ENCODE results near the gene C9orf40.

Gene C9orf40

DNA sequence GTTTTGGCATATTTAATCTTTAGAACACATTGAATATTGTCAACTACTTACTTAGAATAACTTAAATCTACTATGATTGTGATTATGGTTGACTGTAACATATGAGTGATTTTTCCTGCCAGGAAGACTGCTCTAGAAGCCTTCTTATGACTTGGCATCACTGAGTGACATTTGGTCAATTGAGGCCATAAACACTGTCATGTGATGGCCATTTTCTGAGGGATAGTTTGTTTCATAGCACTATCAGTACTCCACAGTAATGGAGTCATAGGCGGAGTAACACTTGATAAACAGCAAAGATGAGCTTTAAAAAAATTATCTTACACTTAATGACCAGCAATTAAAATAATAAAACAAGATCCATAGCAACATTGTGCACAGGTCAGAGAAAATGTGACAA is 31.0 kb downstream of the C9orf40 start:
- no peaks in the 10 kb centered on the region for H3K27me3 ChIP-seq (ENCODE audit: insufficient read depth, poor library complexity, severe bottlenecking)
- no peak overlapping the region for H3K27ac ChIP-seq (replicated peaks)
- H3K4me3 ChIP-seq (replicated peaks; ENCODE audit: insufficient read depth, low read length), result no peak overlapping the region
- TF ChIP-seq, protein P1, sequence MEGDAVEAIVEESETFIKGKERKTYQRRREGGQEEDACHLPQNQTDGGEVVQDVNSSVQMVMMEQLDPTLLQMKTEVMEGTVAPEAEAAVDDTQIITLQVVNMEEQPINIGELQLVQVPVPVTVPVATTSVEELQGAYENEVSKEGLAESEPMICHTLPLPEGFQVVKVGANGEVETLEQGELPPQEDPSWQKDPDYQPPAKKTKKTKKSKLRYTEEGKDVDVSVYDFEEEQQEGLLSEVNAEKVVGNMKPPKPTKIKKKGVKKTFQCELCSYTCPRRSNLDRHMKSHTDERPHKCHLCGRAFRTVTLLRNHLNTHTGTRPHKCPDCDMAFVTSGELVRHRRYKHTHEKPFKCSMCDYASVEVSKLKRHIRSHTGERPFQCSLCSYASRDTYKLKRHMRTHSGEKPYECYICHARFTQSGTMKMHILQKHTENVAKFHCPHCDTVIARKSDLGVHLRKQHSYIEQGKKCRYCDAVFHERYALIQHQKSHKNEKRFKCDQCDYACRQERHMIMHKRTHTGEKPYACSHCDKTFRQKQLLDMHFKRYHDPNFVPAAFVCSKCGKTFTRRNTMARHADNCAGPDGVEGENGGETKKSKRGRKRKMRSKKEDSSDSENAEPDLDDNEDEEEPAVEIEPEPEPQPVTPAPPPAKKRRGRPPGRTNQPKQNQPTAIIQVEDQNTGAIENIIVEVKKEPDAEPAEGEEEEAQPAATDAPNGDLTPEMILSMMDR (IDR thresholded peaks at IDR 0.05; ENCODE audit: insufficient read depth, low read length), result no peak
- no peak for TF ChIP-seq GABPA (IDR thresholded peaks at IDR 0.05; ENCODE audit: low read depth)
- TF ChIP-seq, protein P2, sequence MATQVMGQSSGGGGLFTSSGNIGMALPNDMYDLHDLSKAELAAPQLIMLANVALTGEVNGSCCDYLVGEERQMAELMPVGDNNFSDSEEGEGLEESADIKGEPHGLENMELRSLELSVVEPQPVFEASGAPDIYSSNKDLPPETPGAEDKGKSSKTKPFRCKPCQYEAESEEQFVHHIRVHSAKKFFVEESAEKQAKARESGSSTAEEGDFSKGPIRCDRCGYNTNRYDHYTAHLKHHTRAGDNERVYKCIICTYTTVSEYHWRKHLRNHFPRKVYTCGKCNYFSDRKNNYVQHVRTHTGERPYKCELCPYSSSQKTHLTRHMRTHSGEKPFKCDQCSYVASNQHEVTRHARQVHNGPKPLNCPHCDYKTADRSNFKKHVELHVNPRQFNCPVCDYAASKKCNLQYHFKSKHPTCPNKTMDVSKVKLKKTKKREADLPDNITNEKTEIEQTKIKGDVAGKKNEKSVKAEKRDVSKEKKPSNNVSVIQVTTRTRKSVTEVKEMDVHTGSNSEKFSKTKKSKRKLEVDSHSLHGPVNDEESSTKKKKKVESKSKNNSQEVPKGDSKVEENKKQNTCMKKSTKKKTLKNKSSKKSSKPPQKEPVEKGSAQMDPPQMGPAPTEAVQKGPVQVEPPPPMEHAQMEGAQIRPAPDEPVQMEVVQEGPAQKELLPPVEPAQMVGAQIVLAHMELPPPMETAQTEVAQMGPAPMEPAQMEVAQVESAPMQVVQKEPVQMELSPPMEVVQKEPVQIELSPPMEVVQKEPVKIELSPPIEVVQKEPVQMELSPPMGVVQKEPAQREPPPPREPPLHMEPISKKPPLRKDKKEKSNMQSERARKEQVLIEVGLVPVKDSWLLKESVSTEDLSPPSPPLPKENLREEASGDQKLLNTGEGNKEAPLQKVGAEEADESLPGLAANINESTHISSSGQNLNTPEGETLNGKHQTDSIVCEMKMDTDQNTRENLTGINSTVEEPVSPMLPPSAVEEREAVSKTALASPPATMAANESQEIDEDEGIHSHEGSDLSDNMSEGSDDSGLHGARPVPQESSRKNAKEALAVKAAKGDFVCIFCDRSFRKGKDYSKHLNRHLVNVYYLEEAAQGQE (IDR thresholded peaks at IDR 0.05; ENCODE audit: insufficient replicate concordance, low read depth), result no peak
- no peak for TF ChIP-seq POLR2AphosphoS5 (IDR thresholded peaks at IDR 0.05; ENCODE audit: low read depth)
- TF ChIP-seq SPI1 (IDR thresholded peaks at IDR 0.05; ENCODE audit: borderline replicate concordance, low read depth), result no peak
- no peak for DNase-seq (ENCODE audit: low read depth in 1 of 2, low spot score in 1 of 2)

DNA sequence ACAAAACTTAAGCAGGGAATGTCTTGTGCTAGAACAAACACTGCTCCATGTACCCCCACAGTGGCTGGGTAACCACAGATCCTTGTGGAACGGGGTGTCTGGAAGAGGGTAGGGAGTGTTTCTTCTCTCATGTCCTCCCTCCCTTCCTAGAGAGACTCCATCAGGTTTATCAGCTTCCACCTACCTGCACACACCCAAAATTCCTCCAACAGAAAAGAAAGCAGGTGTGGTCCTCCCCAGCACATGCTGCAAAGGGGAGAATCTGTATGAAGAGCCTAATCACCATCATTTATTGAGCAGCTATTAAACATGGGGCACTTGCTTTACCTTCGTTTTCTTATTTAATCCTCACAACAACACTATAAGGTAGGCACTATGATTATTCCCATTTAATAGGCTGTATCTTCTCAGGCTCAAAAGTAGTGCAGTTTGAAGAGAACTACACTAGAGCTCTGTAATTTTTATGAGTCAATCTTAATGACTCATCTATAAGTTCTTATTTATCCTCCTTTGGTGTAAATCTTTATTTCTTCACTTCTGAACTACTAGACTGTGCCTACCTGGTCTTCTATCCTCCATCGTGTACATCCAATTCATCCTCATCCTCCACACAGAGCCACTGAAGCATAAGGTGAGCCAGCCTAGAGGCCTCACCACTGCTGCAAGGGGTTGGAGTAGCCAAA is 31.6 kb downstream of the C9orf40 start:
- no peak for DNase-seq (ENCODE audit: low read depth in 1 of 2, low spot score in 1 of 2)
- TF ChIP-seq POLR2AphosphoS5 (IDR thresholded peaks at IDR 0.05; ENCODE audit: low read depth) (no peak), GABPA (IDR thresholded peaks at IDR 0.05; ENCODE audit: low read depth) (no peak), SPI1 (IDR thresholded peaks at IDR 0.05; ENCODE audit: borderline replicate concordance, low read depth) (no peak)
- TF ChIP-seq, protein P2 (IDR thresholded peaks at IDR 0.05; ENCODE audit: insufficient replicate concordance, low read depth), result no peak
- TF ChIP-seq, protein P1 (IDR thresholded peaks at IDR 0.05; ENCODE audit: insufficient read depth, low read length), result no peak

DNA sequence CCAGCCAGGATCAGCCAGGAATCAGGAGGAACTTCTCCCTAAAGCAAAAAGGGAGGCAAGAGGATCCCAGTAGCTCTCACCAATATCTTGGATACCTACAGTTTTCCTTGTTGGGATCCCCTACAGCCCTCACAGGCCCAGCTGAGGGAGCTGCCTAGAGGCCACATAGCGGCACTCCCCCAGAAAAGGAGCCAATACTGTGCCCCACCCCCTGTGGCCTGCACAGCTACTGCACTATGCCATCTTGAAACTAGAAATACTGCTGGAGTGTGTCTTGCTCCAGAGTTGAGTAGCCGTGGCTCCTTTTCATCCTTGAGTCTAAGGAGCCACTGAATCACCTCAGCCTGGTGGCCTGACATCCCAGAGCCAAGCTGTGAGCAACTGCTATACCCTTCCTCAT is 42.7 kb downstream of the C9orf40 start:
- no peak overlapping the region for H3K27ac ChIP-seq (replicated peaks)
- no peak for DNase-seq (ENCODE audit: low read depth in 1 of 2, low spot score in 1 of 2)
- TF ChIP-seq POLR2AphosphoS5 (IDR thresholded peaks at IDR 0.05; ENCODE audit: low read depth) (no peak), SPI1 (IDR thresholded peaks at IDR 0.05; ENCODE audit: borderline replicate concordance, low read depth) (no peak), GABPA (IDR thresholded peaks at IDR 0.05; ENCODE audit: low read depth) (no peak)
- TF ChIP-seq, protein P2 (IDR thresholded peaks at IDR 0.05; ENCODE audit: insufficient replicate concordance, low read depth), result no peak
- TF ChIP-seq, protein P1 (IDR thresholded peaks at IDR 0.05; ENCODE audit: insufficient read depth, low read length), result no peak
- no peaks in the 10 kb centered on the region for H3K27me3 ChIP-seq (ENCODE audit: insufficient read depth, poor library complexity, severe bottlenecking)
- H3K4me3 ChIP-seq (replicated peaks; ENCODE audit: insufficient read depth, low read length), result no peak overlapping the region

More for the DNA sequence above, 31.6 kb downstream of the C9orf40 start:
- no peaks in the 10 kb centered on the region for H3K27me3 ChIP-seq (ENCODE audit: insufficient read depth, poor library complexity, severe bottlenecking)
- no peak overlapping the region for H3K27ac ChIP-seq (replicated peaks)
- H3K4me3 ChIP-seq (replicated peaks; ENCODE audit: insufficient read depth, low read length), result no peak overlapping the region

Data from HL-60 (cell line).